Stimulated activated CD8-positive, alpha-beta memory T cell treated with anti-CD3 and anti-CD28 coated beads, Interleukin-12 subunit alpha, Interleukin-12 subunit beta, amount 100 ng/mL, for 1 hour (primary cell): ENCODE measurements around the gene IRF2BP1.

Source experiments
- DNase-seq: peaks from one replicate; pipeline ENCODE4 v3.0.0-alpha.2; 2020; ENCODE audit warnings: low read depth

The IRF2BP1 gene

DNA sequence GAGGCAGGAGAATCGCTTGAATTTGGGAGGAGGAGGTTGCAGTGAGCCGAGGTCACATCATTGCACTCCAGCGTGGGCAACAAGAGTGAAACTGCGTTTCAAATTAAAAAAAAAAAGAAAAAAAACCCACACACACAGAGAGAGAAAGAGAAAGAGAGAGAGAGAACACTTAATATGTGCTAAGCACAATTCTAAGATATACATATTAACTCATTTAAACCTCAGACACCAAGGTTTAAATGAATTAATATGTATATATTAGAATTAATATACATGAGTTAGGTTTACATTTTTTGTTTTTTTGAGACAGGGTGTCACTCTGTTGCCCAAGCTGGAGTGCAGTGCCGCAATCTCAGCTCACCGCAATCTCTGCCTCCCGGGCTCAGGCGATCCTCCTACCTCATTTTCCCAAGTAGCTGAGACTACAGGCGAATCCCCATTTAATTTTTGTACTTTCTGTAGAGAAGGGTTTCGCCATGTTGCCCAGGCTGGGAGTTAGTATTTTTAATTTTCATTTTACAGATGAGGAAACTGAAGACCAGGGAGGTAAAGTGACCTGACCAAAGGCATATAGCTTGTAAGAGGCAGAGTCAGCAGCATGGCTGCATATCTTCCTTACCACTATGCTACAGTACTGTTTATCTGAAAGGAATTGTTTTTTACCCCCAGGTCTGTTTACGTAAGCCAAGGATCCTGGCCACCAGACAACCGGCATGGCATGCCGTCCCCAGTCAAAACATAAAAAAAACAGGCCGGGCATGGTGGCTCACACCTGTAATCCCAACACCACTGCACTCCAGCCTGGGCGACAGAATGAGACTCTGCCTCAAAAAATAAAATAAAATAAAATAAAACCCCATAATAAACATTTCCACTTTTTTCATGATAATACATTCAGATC is 25.3 kb downstream of the IRF2BP1 start:
- DNase-seq = no peak

- no peak for DNase-seq
Observed at GRCh38 chr19:45854167-45854778, 31.7 kb downstream of the IRF2BP1 start.

- DNase-seq = no peak
Observed at GRCh38 chr19:45852983-45853382, 33.0 kb downstream of the IRF2BP1 start.

DNA sequence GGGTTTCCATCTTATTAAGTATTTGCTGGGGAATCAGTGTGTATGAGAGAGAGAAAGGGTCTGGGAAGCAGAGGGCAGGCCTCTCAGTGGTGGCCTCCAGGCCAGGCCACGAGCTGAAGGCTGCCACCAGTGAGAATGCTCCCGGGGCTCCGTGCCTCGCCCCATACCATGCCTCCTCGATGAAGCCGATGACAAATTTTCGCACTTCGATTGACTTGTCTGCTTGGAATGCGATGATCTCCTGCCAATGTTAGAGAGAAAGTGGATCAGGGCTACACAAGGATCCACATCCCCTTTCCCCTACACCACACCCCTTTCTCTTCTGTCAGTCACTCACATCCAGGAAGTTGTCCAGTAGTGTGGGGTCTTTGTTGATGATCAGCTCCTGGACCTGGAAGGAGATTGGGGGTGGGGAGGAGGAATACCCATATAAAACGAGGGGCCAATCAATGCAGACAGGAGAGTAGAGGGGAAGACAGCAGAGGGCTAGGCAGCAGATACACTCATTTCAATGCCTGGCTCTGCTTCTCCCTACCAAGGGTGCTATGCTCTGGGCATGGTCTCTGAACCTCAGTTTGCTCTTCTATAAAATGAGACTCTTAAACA is 33.7 kb downstream of the IRF2BP1 start:
- no peak for DNase-seq

GRCh38 chr19:45848922-45849321 is 37.0 kb downstream of the IRF2BP1 start:
- no peak for DNase-seq

DNA sequence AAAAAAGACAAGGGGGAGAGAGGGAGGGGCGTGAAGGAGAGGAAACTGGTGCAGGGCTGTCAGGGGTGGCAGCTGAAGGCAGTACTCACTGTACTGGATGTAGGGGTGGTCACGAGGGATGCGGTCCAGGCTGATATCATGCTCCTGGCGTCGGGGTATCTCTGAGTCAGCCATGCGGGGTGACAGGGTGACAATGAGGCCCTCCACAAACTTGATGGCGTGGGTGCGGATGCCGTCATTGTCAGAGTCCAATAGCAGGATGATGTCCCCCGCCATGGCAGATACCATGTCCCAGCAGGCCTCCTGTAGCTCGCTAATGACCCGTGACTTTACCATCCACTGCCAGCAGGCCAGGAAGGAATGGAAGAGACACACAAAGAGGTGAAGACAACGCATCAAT is 38.3 kb downstream of the IRF2BP1 start:
- DNase-seq = no peak

DNA sequence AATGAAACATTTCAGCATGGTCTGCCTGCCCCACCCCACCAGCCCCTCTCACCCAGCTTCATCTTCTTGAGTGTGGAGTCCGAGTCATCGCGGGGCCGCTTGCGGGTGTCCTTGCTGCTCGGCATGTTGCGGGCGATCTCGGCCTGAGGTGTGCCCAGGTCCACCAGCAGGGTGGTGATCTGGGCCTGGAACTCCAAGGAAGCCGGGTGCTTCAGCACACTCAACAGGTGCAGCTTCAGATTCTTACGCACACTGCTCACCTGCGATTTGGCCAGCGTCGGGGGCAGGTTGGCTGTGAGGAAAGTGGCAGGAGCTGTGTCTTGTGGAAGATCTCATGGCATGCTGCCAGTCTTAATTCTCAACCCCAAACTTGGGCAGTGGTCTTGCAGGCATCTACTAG is 43.7 kb downstream of the IRF2BP1 start:
- no peak for DNase-seq

- DNase-seq = no peak
Observed at GRCh38 chr19:45834970-45835369, 51.0 kb downstream of the IRF2BP1 start.
